Mesenchymal stem cell (in vitro differentiated cells and primary cell): ENCODE data around the gene RBM17.

ENCODE experiments used
- DNase-seq: peaks from one replicate; pipeline ENCODE4 v3.0.0-alpha.2; 2013
- H2AFZ ChIP-seq: one replicate; pipeline ENCODE4 v1.6.1; 2013; ENCODE audit warnings: low read depth, mild to moderate bottlenecking, control low read depth, inconsistent platforms, low read length, moderate library complexity
- H2AK5ac ChIP-seq: 2 replicates; pipeline ENCODE4 v1.6.1; 2013; ENCODE audit warnings: low read length, moderate library complexity, mild to moderate bottlenecking, inconsistent platforms; ENCODE audit not compliant: severe bottlenecking
- H2BK120ac ChIP-seq: one replicate; pipeline ENCODE4 v1.6.1; 2013; ENCODE audit warnings: low read depth, mild to moderate bottlenecking, inconsistent platforms, low read length, moderate library complexity
- H2BK12ac ChIP-seq, 2 experiments: one replicate each; pipeline ENCODE4 v1.6.1; 2013; ENCODE audit warnings: inconsistent platforms in 2 of 2, low read length in 2 of 2, mild to moderate bottlenecking in 2 of 2, moderate library complexity in 2 of 2, control low read depth in 1 of 2
- H2BK15ac ChIP-seq: one replicate; pipeline ENCODE4 v1.6.1; 2013; ENCODE audit warnings: mild to moderate bottlenecking, low read depth, inconsistent platforms; ENCODE audit not compliant: poor library complexity, severe bottlenecking
- H2BK5ac ChIP-seq: 2 replicates; pipeline ENCODE4 v1.6.1; 2013; ENCODE audit warnings: low read depth, mild to moderate bottlenecking, low read length, control low read depth, inconsistent platforms; ENCODE audit not compliant: poor library complexity, severe bottlenecking
- H3K14ac ChIP-seq, 2 experiments: one replicate each; pipeline ENCODE4 v1.6.1; 2013; ENCODE audit warnings: inconsistent platforms in 2 of 2, low read length in 2 of 2, control low read depth in 1 of 2, mild to moderate bottlenecking in 1 of 2, moderate library complexity in 1 of 2
- H3K18ac ChIP-seq, 2 experiments: one replicate each; pipeline ENCODE4 v1.6.1; 2013; ENCODE audit warnings: inconsistent platforms in 2 of 2, low read length in 2 of 2, control low read depth in 1 of 2, low read depth in 1 of 2, mild to moderate bottlenecking in 1 of 2
- H3K23ac ChIP-seq, 2 experiments: one replicate each; pipeline ENCODE4 v1.6.1; 2013; ENCODE audit warnings: inconsistent platforms in 2 of 2, low read length in 2 of 2, mild to moderate bottlenecking in 2 of 2, moderate library complexity in 2 of 2, control low read depth in 1 of 2
- H3K27ac ChIP-seq: 2 replicates; pipeline ENCODE4 v1.5.1; 2013; ENCODE audit warnings: mild to moderate bottlenecking, moderate library complexity, low read length, control low read depth, inconsistent platforms; ENCODE audit not compliant: poor library complexity, severe bottlenecking
- H3K27me3 ChIP-seq, 2 experiments: 2 replicates each; pipeline versions ENCODE4 v1.6.1 to v1.7.0; 2013; ENCODE audit warnings: low read length in 2 of 2, mild to moderate bottlenecking in 2 of 2, moderate library complexity in 2 of 2, control low read depth in 1 of 2, inconsistent platforms in 1 of 2; ENCODE audit not compliant: control insufficient read depth in 1 of 2, insufficient read depth in 1 of 2
- H3K36me3 ChIP-seq, 2 experiments: 2 replicates each; pipeline versions ENCODE4 v1.6.1 to v1.7.0; 2013; ENCODE audit warnings: low read length in 2 of 2, control low read depth in 1 of 2, inconsistent platforms in 1 of 2, low read depth in 1 of 2, mild to moderate bottlenecking in 1 of 2; ENCODE audit not compliant: insufficient read depth in 2 of 2, control insufficient read depth in 1 of 2
- H3K4ac ChIP-seq, 2 experiments: one replicate each; pipeline ENCODE4 v1.6.1; 2013; ENCODE audit warnings: inconsistent platforms in 2 of 2, low read length in 2 of 2, mild to moderate bottlenecking in 2 of 2, moderate library complexity in 2 of 2, control low read depth in 1 of 2, low read depth in 1 of 2
- H3K4me1 ChIP-seq: 2 replicates; pipeline ENCODE4 v1.6.1; 2013; ENCODE audit warnings: low read depth, low read length, control low read depth; ENCODE audit not compliant: control insufficient read depth, insufficient read depth
- H3K4me2 ChIP-seq: 2 replicates; pipeline ENCODE4 v1.6.1; 2013; ENCODE audit warnings: low read length, mild to moderate bottlenecking, inconsistent platforms; ENCODE audit not compliant: poor library complexity, severe bottlenecking
- H3K4me3 ChIP-seq, 2 experiments: 2 replicates each; pipeline versions ENCODE4 v1.5.1 to v1.7.0; 2013; ENCODE audit warnings: low read length in 2 of 2, mild to moderate bottlenecking in 2 of 2, control low read depth in 1 of 2, low read depth in 1 of 2; ENCODE audit not compliant: insufficient read depth in 1 of 2
- H3K79me1 ChIP-seq: replicated peaks from 2 replicates; pipeline ENCODE4 v1.6.1; 2013; ENCODE audit warnings: mild to moderate bottlenecking, control low read depth, low read length, inconsistent platforms; ENCODE audit not compliant: poor library complexity, severe bottlenecking
- H3K9ac ChIP-seq: 2 replicates; pipeline ENCODE4 v1.7.0; 2013; ENCODE audit warnings: mild to moderate bottlenecking, low read length, moderate library complexity
- H3K9me3 ChIP-seq: 2 replicates; pipeline ENCODE4 v1.7.0; 2013; ENCODE audit warnings: mild to moderate bottlenecking, low read length; ENCODE audit not compliant: control insufficient read depth
- H4K8ac ChIP-seq: one replicate; pipeline ENCODE4 v1.6.1; 2013; ENCODE audit warnings: inconsistent platforms, mild to moderate bottlenecking, low read length, moderate library complexity
- H4K91ac ChIP-seq: one replicate; pipeline ENCODE4 v1.6.1; 2013; ENCODE audit warnings: mild to moderate bottlenecking, low read length, inconsistent platforms
- WGBS: methylation state at CpG from one replicate; pipeline ENCODE4 v1.1.7; 2013; ENCODE audit warnings: mixed read lengths; 5-methylcytosine and 5-hydroxymethylcytosine counted together

Gene RBM17

DNA sequence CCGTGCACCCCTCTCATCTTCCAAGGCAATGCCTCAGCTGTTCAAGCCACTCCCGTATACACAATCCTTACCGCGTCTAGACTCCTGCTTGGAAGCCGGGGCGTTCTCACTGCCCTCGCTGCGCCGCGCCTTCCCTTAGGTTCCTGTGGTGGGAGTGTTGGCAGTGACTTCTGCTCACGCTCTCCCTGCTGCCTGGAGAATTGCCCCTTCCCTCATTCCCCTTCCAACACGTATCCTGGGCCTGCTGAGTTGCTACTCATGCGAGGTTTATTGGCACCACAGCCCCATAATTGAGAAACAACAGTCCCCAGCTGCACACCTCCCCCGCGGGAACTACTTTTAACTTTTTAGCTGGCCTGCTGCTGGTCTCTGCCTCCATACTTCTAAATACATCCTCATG is 31.9 kb downstream of the RBM17 start:
- Histone ChIP-seq H2BK12ac (no peak overlapping the region), H3K14ac (no peak overlapping the region), H3K9ac (no peak overlapping the region), H3K9me3 (no peaks in the 10 kb centered on the region), H4K91ac (no peak overlapping the region), H2BK5ac (no peak overlapping the region), H3K4me3 (peak overlapping the region in 1 of 2 experiments; percentile 8), H3K27ac (no peak overlapping the region), H2AK5ac (no peak overlapping the region), H3K4ac (no peak overlapping the region), H2BK15ac (no peak overlapping the region), H2AFZ (no peak overlapping the region), H3K23ac (no peak overlapping the region), H3K79me1 (no peaks in the 10 kb centered on the region), H3K4me2 (no peak overlapping the region), H2BK120ac (no peak overlapping the region), H3K18ac (no peak overlapping the region), H3K27me3 (no peaks in the 10 kb centered on the region), H3K36me3 (peaks cover 4 to 13% of the 10 kb centered on the region in 2 experiments), H3K4me1 (no peaks in the 10 kb centered on the region), H4K8ac (no peak overlapping the region)
- 68% methylated on average over 15 of the region's 15 CpGs for WGBS
- no peak for DNase-seq

DNA sequence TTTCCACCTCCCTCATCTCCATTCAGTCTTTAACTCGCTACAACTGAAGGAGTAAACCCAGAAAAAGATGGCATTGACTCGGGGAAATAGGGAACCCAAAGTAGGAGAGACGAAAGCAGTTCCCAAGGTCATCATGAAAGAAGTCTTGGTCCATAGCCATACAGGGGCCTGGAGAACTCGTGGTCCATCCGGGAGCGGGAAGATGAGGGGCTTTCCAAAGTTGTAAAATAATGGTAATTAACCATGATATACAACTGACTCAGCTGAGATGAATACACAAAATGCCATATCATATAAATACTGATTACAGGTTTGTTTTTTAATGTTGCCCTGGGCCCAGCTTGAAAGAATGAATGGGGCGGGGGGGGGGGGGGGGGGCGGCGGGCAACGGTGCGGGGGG is 32.3 kb downstream of the RBM17 start:
- Histone ChIP-seq H3K79me1 (no peaks in the 10 kb centered on the region), H4K8ac (no peak overlapping the region), H2BK120ac (no peak overlapping the region), H2BK5ac (no peak overlapping the region), H3K4ac (no peak overlapping the region), H3K23ac (no peak overlapping the region), H4K91ac (no peak overlapping the region), H3K18ac (no peak overlapping the region), H2AFZ (no peak overlapping the region), H3K14ac (no peak overlapping the region), H2BK15ac (no peak overlapping the region), H3K36me3 (peaks cover 4 to 10% of the 10 kb centered on the region in 2 experiments), H3K27me3 (peaks cover 0 to 2% of the 10 kb centered on the region in 2 experiments), H2BK12ac (no peak overlapping the region), H3K4me2 (no peak overlapping the region), H3K27ac (no peak overlapping the region), H3K4me3 (peak overlapping the region in 1 of 2 experiments; percentile 8), H2AK5ac (no peak overlapping the region), H3K9ac (no peak overlapping the region), H3K9me3 (no peaks in the 10 kb centered on the region), H3K4me1 (no peaks in the 10 kb centered on the region)
- 100% methylated on average over 3 of the region's 11 CpGs for WGBS
- no peak for DNase-seq

DNA sequence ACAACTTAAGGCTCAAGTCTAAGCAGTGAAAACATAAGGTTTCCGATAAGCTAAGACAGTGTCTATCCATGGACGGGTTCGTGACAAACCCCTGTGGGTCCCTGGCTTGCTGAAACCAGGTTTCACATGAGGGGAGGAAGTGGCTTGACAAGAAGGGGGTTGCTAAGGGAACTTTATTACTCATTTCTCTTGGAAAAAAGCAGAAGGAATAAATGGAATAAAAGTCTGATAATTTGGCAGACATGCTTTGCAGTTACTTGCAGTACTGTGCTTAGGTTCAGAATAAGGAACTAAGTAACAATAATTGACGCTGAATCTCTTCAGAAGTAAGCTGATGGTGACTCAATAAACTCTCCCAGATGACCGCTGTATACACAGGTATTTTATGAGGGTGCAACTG is 34.7 kb downstream of the RBM17 start:
- DNase-seq: no peak
- Histone ChIP-seq H4K8ac (no peak overlapping the region), H3K79me1 (no peaks in the 10 kb centered on the region), H2AK5ac (no peak overlapping the region), H2BK120ac (no peak overlapping the region), H3K18ac (no peak overlapping the region), H3K36me3 (no peaks in the 10 kb centered on the region), H3K23ac (no peak overlapping the region), H3K4ac (no peak overlapping the region), H3K9ac (no peak overlapping the region), H2BK15ac (no peak overlapping the region), H3K9me3 (no peaks in the 10 kb centered on the region), H3K4me3 (no peak overlapping the region), H4K91ac (no peak overlapping the region), H3K27me3 (peaks cover 0 to 21% of the 10 kb centered on the region in 2 experiments), H3K27ac (no peak overlapping the region), H3K4me2 (no peak overlapping the region), H2BK12ac (no peak overlapping the region), H2BK5ac (no peak overlapping the region), H2AFZ (no peak overlapping the region), H3K14ac (no peak overlapping the region), H3K4me1 (no peaks in the 10 kb centered on the region)
- WGBS: 93% methylated on average over 5 of the region's 5 CpGs

DNA sequence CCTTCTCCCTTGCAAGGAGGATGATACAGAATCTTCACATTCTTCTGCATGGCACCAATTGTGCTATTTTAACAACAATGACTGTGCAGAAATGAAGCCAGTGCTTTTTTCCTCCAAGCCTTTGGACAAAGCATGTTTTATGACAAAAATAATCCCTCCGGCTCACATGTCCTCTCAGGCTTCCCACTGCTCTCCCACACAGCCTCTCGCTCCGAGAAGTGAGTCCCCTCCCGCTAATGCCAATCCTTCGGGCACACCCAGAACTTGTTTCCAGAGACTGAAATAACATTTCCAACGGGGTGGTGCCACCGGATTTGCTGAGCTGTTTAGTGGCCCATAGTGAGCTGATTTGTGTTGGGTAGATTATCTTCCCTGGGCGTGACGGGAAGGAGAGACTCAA is 35.8 kb downstream of the RBM17 start:
- peaks cover 0 to 22% of the 10 kb centered on the region in 2 experiments for H3K27me3 ChIP-seq
- no peak overlapping the region for H3K4me3 ChIP-seq
- H3K27ac ChIP-seq: no peak overlapping the region
- no peak overlapping the region for H3K14ac ChIP-seq
- H3K4ac ChIP-seq: no peak overlapping the region
- peak overlapping the region; percentile 50 for H3K9ac ChIP-seq
- no peak overlapping the region for H3K4me2 ChIP-seq
- no peak overlapping the region for H2AK5ac ChIP-seq
- no peak overlapping the region for H3K23ac ChIP-seq
- WGBS: 93% methylated on average over 9 of the region's 9 CpGs
- no peak overlapping the region for H2BK12ac ChIP-seq
- H2AFZ ChIP-seq: no peak overlapping the region
- H3K9me3 ChIP-seq: no peaks in the 10 kb centered on the region
- H3K36me3 ChIP-seq: no peaks in the 10 kb centered on the region
- H2BK15ac ChIP-seq: peak overlapping the region; percentile 37
- H3K79me1 ChIP-seq: no peaks in the 10 kb centered on the region
- DNase-seq: no peak
- no peaks in the 10 kb centered on the region for H3K4me1 ChIP-seq
- H2BK5ac ChIP-seq: no peak overlapping the region
- no peak overlapping the region for H4K91ac ChIP-seq
- H3K18ac ChIP-seq: no peak overlapping the region
- H2BK120ac ChIP-seq: no peak overlapping the region
- H4K8ac ChIP-seq: no peak overlapping the region
